ENCODE results near the gene CD300E.

The CD300E gene

GRCh38 chr17:74625661-74626060, 2.1 kb upstream of the CD300E start:
- H3K4me3 Mint-ChIP-seq = no peak overlapping the region
- no peak overlapping the region for H3K27ac Mint-ChIP-seq
- H3K27me3 Mint-ChIP-seq = peaks cover 14% of the 10 kb centered on the region
- H3K36me3 Mint-ChIP-seq (ENCODE audit: low read depth) = no peaks in the 10 kb centered on the region
- H3K4me1 Mint-ChIP-seq (ENCODE audit: low read depth) = peaks cover 87% of the 10 kb centered on the region
- H3K9me3 Mint-ChIP-seq = peaks cover 9% of the 10 kb centered on the region
- intact Hi-C loops (cut with micrococcal nuclease) = no loop called here

GRCh38 chr17:74624131-74624530, 593 bp upstream of the CD300E start:
- Mint-ChIP-seq H3K4me1 (ENCODE audit: low read depth) (peaks cover 82% of the 10 kb centered on the region), H3K9me3 (peaks cover 6% of the 10 kb centered on the region), H3K4me3 (no peak overlapping the region), H3K27ac (peak overlapping the region; percentile 73), H3K27me3 (peaks cover 11% of the 10 kb centered on the region), H3K36me3 (ENCODE audit: low read depth) (peaks cover under 1% of the 10 kb centered on the region)
- intact Hi-C loops (cut with micrococcal nuclease) = no loop called here

- peaks cover 32% of the 10 kb centered on the region for H3K27me3 Mint-ChIP-seq
- peak overlapping the region; percentile 25 for H3K27ac Mint-ChIP-seq
- intact Hi-C loops (cut with micrococcal nuclease) = no loop called here
- no peaks in the 10 kb centered on the region for H3K9me3 Mint-ChIP-seq
- H3K4me3 Mint-ChIP-seq = no peak overlapping the region
- H3K36me3 Mint-ChIP-seq (ENCODE audit: low read depth) = peaks cover 22% of the 10 kb centered on the region
- peaks cover 91% of the 10 kb centered on the region for H3K4me1 Mint-ChIP-seq (ENCODE audit: low read depth)
Measured at GRCh38 chr17:74619077-74619673, 4.4 kb downstream of the CD300E start.

- intact Hi-C loops (cut with micrococcal nuclease) = no loop called here
- H3K36me3 Mint-ChIP-seq (ENCODE audit: low read depth) = peaks cover 22% of the 10 kb centered on the region
- peaks cover 90% of the 10 kb centered on the region for H3K4me1 Mint-ChIP-seq (ENCODE audit: low read depth)
- H3K27ac Mint-ChIP-seq = peak overlapping the region; percentile 25
- peaks cover 37% of the 10 kb centered on the region for H3K27me3 Mint-ChIP-seq
- no peak overlapping the region for H3K4me3 Mint-ChIP-seq
- no peaks in the 10 kb centered on the region for H3K9me3 Mint-ChIP-seq
Measured at GRCh38 chr17:74618451-74618850, 5.1 kb downstream of the CD300E start.

- intact Hi-C loops (cut with micrococcal nuclease) = no loop called here
- H3K27me3 Mint-ChIP-seq = peaks cover 52% of the 10 kb centered on the region
- no peak overlapping the region for H3K27ac Mint-ChIP-seq
- H3K4me3 Mint-ChIP-seq = no peak overlapping the region
- H3K4me1 Mint-ChIP-seq (ENCODE audit: low read depth) = peaks cover 90% of the 10 kb centered on the region
- H3K9me3 Mint-ChIP-seq = no peaks in the 10 kb centered on the region
- peaks cover 22% of the 10 kb centered on the region for H3K36me3 Mint-ChIP-seq (ENCODE audit: low read depth)
Measured at GRCh38 chr17:74616696-74617095, 6.8 kb downstream of the CD300E start.

GRCh38 chr17:74612046-74612445, 11.5 kb downstream of the CD300E start:
- Mint-ChIP-seq H3K4me3 (no peak overlapping the region), H3K36me3 (ENCODE audit: low read depth) (peaks cover 21% of the 10 kb centered on the region), H3K9me3 (peaks cover 7% of the 10 kb centered on the region), H3K27me3 (peaks cover 46% of the 10 kb centered on the region), H3K27ac (no peak overlapping the region), H3K4me1 (ENCODE audit: low read depth) (peaks cover 62% of the 10 kb centered on the region)
- intact Hi-C loops (cut with micrococcal nuclease) = no loop called here

GRCh38 chr17:74610108-74610507, 13.4 kb downstream of the CD300E start:
- peaks cover 41% of the 10 kb centered on the region for H3K27me3 Mint-ChIP-seq
- peaks cover 8% of the 10 kb centered on the region for H3K36me3 Mint-ChIP-seq (ENCODE audit: low read depth)
- intact Hi-C loops (cut with micrococcal nuclease) = no loop called here
- H3K4me1 Mint-ChIP-seq (ENCODE audit: low read depth) = peaks cover 60% of the 10 kb centered on the region
- peaks cover 11% of the 10 kb centered on the region for H3K9me3 Mint-ChIP-seq
- no peak overlapping the region for H3K4me3 Mint-ChIP-seq
- H3K27ac Mint-ChIP-seq = no peak overlapping the region

GRCh38 chr17:74608511-74608910, 15.0 kb downstream of the CD300E start:
- Mint-ChIP-seq H3K4me3 (no peak overlapping the region), H3K4me1 (ENCODE audit: low read depth) (peaks cover 65% of the 10 kb centered on the region), H3K27ac (no peak overlapping the region), H3K36me3 (ENCODE audit: low read depth) (peaks cover 8% of the 10 kb centered on the region), H3K27me3 (peaks cover 37% of the 10 kb centered on the region), H3K9me3 (peaks cover 11% of the 10 kb centered on the region)
- intact Hi-C loops (cut with micrococcal nuclease) = loop anchor here (10.0 kb wide), 2 partner anchors 64 to 234 kb away; partner anchors contain the start of gene CD300C

GRCh38 chr17:74607221-74607620, 16.3 kb downstream of the CD300E start:
- intact Hi-C loops (cut with micrococcal nuclease) = loop anchor here (10.0 kb wide), 2 partner anchors 62 to 232 kb away; partner anchors contain the start of gene CD300C
- Mint-ChIP-seq H3K27ac (peak overlapping the region; percentile 60), H3K27me3 (peaks cover 25% of the 10 kb centered on the region), H3K4me1 (ENCODE audit: low read depth) (peaks cover 65% of the 10 kb centered on the region), H3K4me3 (no peak overlapping the region), H3K36me3 (ENCODE audit: low read depth) (peaks cover 8% of the 10 kb centered on the region), H3K9me3 (peaks cover 11% of the 10 kb centered on the region)

GRCh38 chr17:74606050-74606449, 17.5 kb downstream of the CD300E start:
- H3K27me3 Mint-ChIP-seq = peaks cover 21% of the 10 kb centered on the region
- peaks cover 8% of the 10 kb centered on the region for H3K36me3 Mint-ChIP-seq (ENCODE audit: low read depth)
- intact Hi-C loops (cut with micrococcal nuclease) = loop anchor here (10.0 kb wide), 2 partner anchors 61 to 231 kb away; partner anchors contain the start of gene CD300C
- H3K4me1 Mint-ChIP-seq (ENCODE audit: low read depth) = peaks cover 69% of the 10 kb centered on the region
- no peak overlapping the region for H3K4me3 Mint-ChIP-seq
- peaks cover 11% of the 10 kb centered on the region for H3K9me3 Mint-ChIP-seq
- peak overlapping the region; percentile 30 for H3K27ac Mint-ChIP-seq

- intact Hi-C loops (cut with micrococcal nuclease) = loop anchor here (10.0 kb wide), 2 partner anchors 61 to 231 kb away; partner anchors contain the start of gene CD300C
- Mint-ChIP-seq H3K36me3 (ENCODE audit: low read depth) (peaks cover 8% of the 10 kb centered on the region), H3K27me3 (peaks cover 27% of the 10 kb centered on the region), H3K4me1 (ENCODE audit: low read depth) (peaks cover 76% of the 10 kb centered on the region), H3K9me3 (peaks cover 11% of the 10 kb centered on the region), H3K4me3 (no peak overlapping the region), H3K27ac (peak overlapping the region; percentile 30)
Measured at GRCh38 chr17:74605361-74605760, 18.2 kb downstream of the CD300E start.

GRCh38 chr17:74604761-74605160, 18.8 kb downstream of the CD300E start:
- H3K4me3 Mint-ChIP-seq = no peak overlapping the region
- H3K27ac Mint-ChIP-seq = no peak overlapping the region
- intact Hi-C loops (cut with micrococcal nuclease) = loop anchor here (5.0 to 10.0 kb wide), 3 partner anchors 33 to 230 kb away; partner anchors contain the start of gene CD300C
- peaks cover 82% of the 10 kb centered on the region for H3K4me1 Mint-ChIP-seq (ENCODE audit: low read depth)
- peaks cover 27% of the 10 kb centered on the region for H3K27me3 Mint-ChIP-seq
- peaks cover 11% of the 10 kb centered on the region for H3K9me3 Mint-ChIP-seq
- peaks cover 8% of the 10 kb centered on the region for H3K36me3 Mint-ChIP-seq (ENCODE audit: low read depth)

GRCh38 chr17:74604200-74604599, 19.3 kb downstream of the CD300E start:
- no peak overlapping the region for H3K4me3 Mint-ChIP-seq
- intact Hi-C loops (cut with micrococcal nuclease) = loop anchor here (5.0 to 10.0 kb wide), 3 partner anchors 33 to 229 kb away; partner anchors contain the start of gene CD300C
- peaks cover 11% of the 10 kb centered on the region for H3K9me3 Mint-ChIP-seq
- peaks cover 8% of the 10 kb centered on the region for H3K36me3 Mint-ChIP-seq (ENCODE audit: low read depth)
- H3K27ac Mint-ChIP-seq = no peak overlapping the region
- H3K27me3 Mint-ChIP-seq = peaks cover 28% of the 10 kb centered on the region
- peaks cover 88% of the 10 kb centered on the region for H3K4me1 Mint-ChIP-seq (ENCODE audit: low read depth)

GRCh38 chr17:74603746-74604145, 19.8 kb downstream of the CD300E start:
- H3K27me3 Mint-ChIP-seq = peaks cover 27% of the 10 kb centered on the region
- H3K4me3 Mint-ChIP-seq = no peak overlapping the region
- H3K9me3 Mint-ChIP-seq = peaks cover 11% of the 10 kb centered on the region
- intact Hi-C loops (cut with micrococcal nuclease) = loop anchor here (5.0 to 10.0 kb wide), 3 partner anchors 34 to 229 kb away; partner anchors contain the start of gene CD300C
- peaks cover 8% of the 10 kb centered on the region for H3K36me3 Mint-ChIP-seq (ENCODE audit: low read depth)
- peaks cover 92% of the 10 kb centered on the region for H3K4me1 Mint-ChIP-seq (ENCODE audit: low read depth)
- no peak overlapping the region for H3K27ac Mint-ChIP-seq

Data from dendritic cell treated with granulocyte-macrophage colony-stimulating factor and Interleukin-4, amounts not matched to agents 40 ng/mL and 50 ng/mL, for 4 days (primary cell).